Fibroblast of villous mesenchyme (primary cell): ENCODE results near the gene ISM1. TPM values are rescaled to one million over a fixed set of nuclear protein-coding genes. Genes with fewer than 3 reads are reported as not detected.

Experiments
- DNase-seq: peaks from one replicate; pipeline ENCODE4 v3.0.0-alpha.2; 2010; ENCODE audit warnings: low read depth
- H3K4me3 ChIP-seq: 2 replicates; pipeline ENCODE4 v1.5.1; 2011; ENCODE audit warnings: low read depth, mild to moderate bottlenecking, low read length
- CTCF ChIP-seq: IDR thresholded peaks from 2 replicates; pipeline ENCODE4 v1.5.1; 2012; ENCODE audit warnings: low read depth, mild to moderate bottlenecking, low read length; ENCODE audit not compliant: insufficient read depth
- total RNA-seq: library from RNA; depleted of rRNA; stranded (reverse); fragments of >200 nt; gene quantifications from 2 replicates; pipeline ENCODE4 v1.2.3, GENCODE V29; 2012

ISM1 gene
- total RNA-seq, 1 donor = 0.43 TPM

GRCh38 chr20:13348311-13349234 lies 127.5 kb downstream of the ISM1 start:
- peak; percentile 34 for DNase-seq
- no peak overlapping the region for H3K4me3 ChIP-seq
- TF ChIP-seq CTCF = no peak

GRCh38 chr20:13349235-13349604 lies 128.1 kb downstream of the ISM1 start:
- H3K4me3 ChIP-seq = no peak overlapping the region
- TF ChIP-seq CTCF = no peak
- peak; percentile 34 for DNase-seq

Other genes with a start within 250 kb of the ISM1 start
- under 0.01 and 0.97 TPM in 2 replicates for gene SPTLC3, start 212.3 kb upstream of the ISM1 start, total RNA-seq